HG03039 (cell line): Measurements from ENCODE around the gene DCDC1.

Source experiments
- ATAC-seq: cut with Tn5 transposase; IDR thresholded peaks from one replicate; pipeline ENCODE4 v1.9.1; 2021; ENCODE audit warnings: mild to moderate bottlenecking, moderate library complexity; ENCODE audit not compliant: unreplicated experiment

The DCDC1 gene

GRCh38 chr11:31369348-31370329 is at the start of gene DCDC1, which contains the start of gene DNAJC24:
Gene DCDC1, minus strand, starts transcription at chr11:31369739. Its CDS starts 41,459 bp downstream, at chr11:31328280.
Gene DNAJC24, plus strand, starts transcription at chr11:31369860. Its CDS starts 889 bp downstream, at chr11:31370749.
- peak; percentile 99 for ATAC-seq

GRCh38 chr11:31419138-31419537 is 49.6 kb upstream of the DCDC1 start:
- ATAC-seq, result no peak

- no peak for ATAC-seq
Measured at GRCh38 chr11:31417816-31418215, 48.3 kb upstream of the DCDC1 start.

GRCh38 chr11:31417357-31417756 is 47.8 kb upstream of the DCDC1 start:
- ATAC-seq, result no peak

GRCh38 chr11:31415435-31415834 is 45.9 kb upstream of the DCDC1 start:
- no peak for ATAC-seq

- ATAC-seq, result no peak
Measured at GRCh38 chr11:31414338-31414737, 44.8 kb upstream of the DCDC1 start.

- no peak for ATAC-seq
Measured at GRCh38 chr11:31412946-31413345, 43.4 kb upstream of the DCDC1 start.

- no peak for ATAC-seq
Measured at GRCh38 chr11:31408201-31408600, 38.7 kb upstream of the DCDC1 start.

DNA sequence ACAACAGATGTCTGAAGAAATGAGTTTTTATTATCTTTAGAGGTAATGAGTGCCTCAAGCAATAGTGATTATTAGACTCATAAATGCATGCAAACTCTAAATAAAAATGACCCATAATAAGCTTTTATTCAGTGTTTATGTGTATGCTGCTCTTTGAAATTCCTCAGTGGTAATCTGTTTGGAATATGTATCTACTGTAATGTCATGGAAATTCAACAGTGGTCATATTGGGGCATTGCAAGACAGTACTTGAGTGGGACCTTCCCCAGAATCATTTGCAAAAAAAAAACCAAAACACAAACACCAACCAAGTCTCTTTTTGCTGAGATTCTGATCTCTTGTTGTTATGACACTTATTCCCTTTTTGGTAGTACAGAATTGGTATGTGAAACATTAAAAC is 35.1 kb upstream of the DCDC1 start:
- ATAC-seq, result no peak

- ATAC-seq, result no peak
Measured at GRCh38 chr11:31397239-31397834, 27.8 kb upstream of the DCDC1 start.

DNA sequence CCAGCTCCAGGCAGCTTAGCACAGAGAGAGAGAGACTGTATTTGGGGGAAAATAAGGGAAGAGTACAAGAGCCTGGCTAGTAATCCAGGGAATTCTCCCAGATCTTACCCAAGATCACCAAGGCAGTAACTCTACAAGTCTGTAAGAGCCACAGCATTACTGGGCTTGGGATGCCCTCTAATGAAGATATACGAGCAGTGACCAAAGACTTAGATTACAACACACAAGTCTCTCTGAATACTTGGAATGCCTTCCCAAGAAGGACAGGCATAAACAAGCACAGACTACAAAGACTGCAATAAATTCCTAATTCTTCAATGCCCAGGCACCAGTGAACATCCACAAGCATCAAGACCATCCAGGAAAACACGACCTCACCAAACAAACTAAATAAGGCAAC is 17.8 kb upstream of the DCDC1 start:
- no peak for ATAC-seq

- ATAC-seq, result no peak
Measured at GRCh38 chr11:31383116-31383515, 13.6 kb upstream of the DCDC1 start.

GRCh38 chr11:31375879-31376278 is 6.3 kb upstream of the DCDC1 start:
- ATAC-seq, result no peak

- no peak for ATAC-seq
Measured at GRCh38 chr11:31366795-31367194, 2.7 kb downstream of the DCDC1 start.

DNA sequence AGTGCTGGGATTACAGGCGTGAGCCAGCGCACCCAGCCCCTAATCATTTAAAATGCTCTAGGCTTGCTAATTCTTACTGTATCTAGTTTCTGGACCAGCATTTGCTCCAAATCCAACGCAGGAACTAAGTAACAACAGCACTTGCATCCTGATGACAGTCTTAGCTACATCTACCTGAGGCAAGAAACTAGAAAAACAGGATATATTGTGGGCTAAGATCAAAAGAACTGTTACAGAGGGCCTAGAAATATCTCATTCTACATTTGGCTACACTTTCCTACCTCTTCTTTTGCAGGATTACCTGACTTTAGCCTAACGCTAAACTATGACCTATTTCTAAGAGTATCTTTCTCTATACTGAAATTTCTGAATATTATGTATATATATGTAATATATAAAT is 7.8 kb downstream of the DCDC1 start:
- ATAC-seq, result no peak

GRCh38 chr11:31355817-31356216 is 13.7 kb downstream of the DCDC1 start:
- ATAC-seq, result no peak

- ATAC-seq, result no peak
Measured at GRCh38 chr11:31355131-31355530, 14.4 kb downstream of the DCDC1 start.

DNA sequence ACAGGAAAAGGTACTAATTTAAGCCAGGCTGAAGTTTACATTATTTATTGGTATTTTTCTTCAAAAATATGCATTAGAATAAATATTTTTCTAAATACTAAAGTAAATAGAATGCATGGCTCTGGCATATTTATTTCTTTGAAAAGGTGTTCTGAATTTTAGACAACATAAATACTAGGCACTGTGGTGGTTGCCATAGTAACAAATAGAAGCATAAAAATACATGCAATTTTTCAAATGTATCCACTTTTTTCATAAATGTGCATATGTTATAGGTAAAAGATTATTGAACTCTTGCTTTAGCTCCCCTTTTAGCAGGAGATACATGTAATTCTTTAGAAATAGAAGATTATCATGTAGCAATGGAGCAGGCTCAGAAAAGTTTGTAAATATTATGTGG is 18.4 kb downstream of the DCDC1 start:
- ATAC-seq, result no peak

DNA sequence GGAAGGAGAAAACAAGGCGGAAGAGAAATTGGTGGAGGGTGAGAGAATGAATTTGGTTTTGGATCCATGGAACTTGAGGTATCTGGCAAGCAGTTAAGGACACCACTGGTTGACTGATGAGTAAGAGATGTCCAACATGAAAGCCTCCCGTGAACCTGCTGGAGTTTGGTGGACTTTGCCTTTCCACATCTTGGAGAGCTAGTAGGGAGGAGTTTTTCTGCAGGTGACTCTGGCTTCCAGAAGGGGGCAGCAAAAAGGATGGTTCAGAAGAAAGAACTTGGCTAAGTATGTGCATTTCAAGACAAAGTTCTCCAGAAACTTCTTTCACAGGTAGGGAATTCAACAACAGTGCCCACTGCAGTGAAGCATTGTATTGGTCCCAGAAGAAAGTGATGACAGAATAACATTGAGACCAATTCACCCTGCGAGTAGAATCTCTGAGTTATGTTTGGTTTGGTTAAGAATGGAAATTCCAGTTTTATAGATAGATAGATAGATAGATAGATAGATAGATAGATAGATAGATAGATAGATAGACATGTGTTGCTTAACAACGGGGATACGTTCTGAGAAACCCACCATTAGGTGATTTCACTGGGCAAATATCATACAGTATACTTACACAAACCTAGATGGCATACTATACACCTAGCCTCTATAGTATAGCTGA is 28.5 kb downstream of the DCDC1 start:
- ATAC-seq, result no peak

DNA sequence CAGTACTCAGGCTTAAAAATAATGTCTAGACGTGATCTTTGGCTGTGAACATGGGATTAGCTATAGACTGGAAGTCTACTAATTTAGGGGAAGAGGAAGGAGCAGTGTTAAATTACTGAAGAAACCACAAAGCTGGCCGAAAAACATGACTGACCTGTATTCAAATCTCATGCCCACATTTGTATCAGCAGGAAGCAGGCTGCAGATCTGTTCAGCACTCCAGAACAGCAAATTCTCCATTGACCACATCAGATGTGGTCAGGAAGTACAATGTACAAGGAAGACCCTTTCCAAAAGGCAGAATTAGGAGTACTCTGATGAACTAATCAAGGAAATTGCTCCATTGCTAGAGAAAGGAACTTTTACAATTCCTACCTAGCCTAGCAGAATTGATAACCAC is 31.7 kb downstream of the DCDC1 start:
- no peak for ATAC-seq

DNA sequence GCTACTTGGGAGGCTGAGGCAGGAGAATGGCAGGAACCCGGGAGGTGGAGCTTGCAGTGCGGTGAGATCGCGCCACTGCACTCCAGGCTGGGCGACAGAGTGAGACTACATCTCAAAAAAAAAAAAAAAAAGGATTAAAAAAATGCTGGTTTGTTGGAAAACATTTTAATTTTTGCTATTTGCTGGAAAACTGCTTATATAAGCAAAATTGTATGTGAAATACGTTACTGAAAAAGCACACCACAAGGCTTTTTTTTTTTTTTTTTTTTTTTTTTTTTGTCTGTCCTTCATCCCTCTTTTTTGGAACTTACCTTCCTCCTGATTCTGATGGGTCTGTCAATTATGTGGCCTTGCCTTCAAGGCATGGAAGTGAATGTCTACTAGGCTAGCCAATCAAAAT is 40.8 kb downstream of the DCDC1 start:
- ATAC-seq, result no peak

- ATAC-seq, result no peak
Measured at GRCh38 chr11:31327417-31327816, 42.1 kb downstream of the DCDC1 start.
